WERI-Rb-1 (cell line): ENCODE data around the gene SLC48A1.

Source experiments
- DNase-seq: peaks from one replicate; pipeline ENCODE4 v3.0.0-alpha.2; 2020
- H3K27ac ChIP-seq: fragments of 250-450 bp; sonication (Bioruptor Pico); 2 replicates; pipeline ENCODE4 v1.5.1; 2020; ENCODE audit warnings: mild to moderate bottlenecking, moderate library complexity
- H3K27me3 ChIP-seq: fragments of 250-450 bp; sonication (Bioruptor Pico); 2 replicates; pipeline ENCODE4 v1.5.1; 2021; ENCODE audit warnings: mild to moderate bottlenecking, low read depth, moderate library complexity; ENCODE audit not compliant: insufficient read depth, severe bottlenecking
- H3K36me3 ChIP-seq: fragments of 250-450 bp; sonication (Bioruptor Pico); 2 replicates; pipeline ENCODE4 v1.5.1; 2020; ENCODE audit warnings: mild to moderate bottlenecking, moderate library complexity
- H3K4me3 ChIP-seq: 2 replicates; pipeline ENCODE4 v1.5.1; 2011; ENCODE audit warnings: low read depth, mild to moderate bottlenecking, control low read depth, low read length
- H3K9me3 ChIP-seq: fragments of 250-450 bp; sonication (Bioruptor Pico); 2 replicates; pipeline ENCODE4 v1.5.1; 2021; ENCODE audit warnings: mild to moderate bottlenecking, moderate library complexity; ENCODE audit not compliant: severe bottlenecking
- TF ChIP-seq, protein P1 (sequence below): IDR thresholded peaks from 2 replicates; pipeline ENCODE4 v1.5.1; 2011; ENCODE audit warnings: low read depth, mild to moderate bottlenecking, control low read depth, inconsistent platforms, low read length

Gene SLC48A1

DNA sequence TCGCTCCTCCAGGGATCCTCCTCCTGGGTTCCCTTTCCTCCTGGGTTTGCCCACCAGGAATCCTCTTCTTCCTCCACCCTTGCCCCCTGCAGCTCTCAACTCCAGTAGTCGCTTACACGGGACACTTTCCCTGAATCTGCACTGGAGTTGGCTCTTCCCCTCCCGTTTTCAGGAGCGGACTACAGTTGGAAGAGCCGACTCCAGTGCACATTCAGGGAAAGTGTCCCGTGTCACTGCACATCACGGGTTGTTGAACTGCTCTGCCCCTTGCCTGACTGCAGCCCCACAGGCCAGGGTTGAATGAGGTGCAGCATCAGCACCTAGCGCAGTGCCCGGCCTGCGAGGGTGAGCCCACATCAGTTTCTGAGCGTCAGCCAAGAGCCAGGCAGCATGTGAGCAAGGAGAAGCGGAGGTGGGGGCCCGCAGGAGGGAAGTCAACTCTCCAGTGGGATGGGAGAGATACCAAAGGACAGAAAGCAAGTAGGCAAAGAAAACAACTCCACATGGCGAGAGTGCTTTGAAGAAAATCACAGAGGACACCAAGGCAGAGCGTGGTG is 27.5 kb upstream of the SLC48A1 start:
- TF ChIP-seq, protein P1, sequence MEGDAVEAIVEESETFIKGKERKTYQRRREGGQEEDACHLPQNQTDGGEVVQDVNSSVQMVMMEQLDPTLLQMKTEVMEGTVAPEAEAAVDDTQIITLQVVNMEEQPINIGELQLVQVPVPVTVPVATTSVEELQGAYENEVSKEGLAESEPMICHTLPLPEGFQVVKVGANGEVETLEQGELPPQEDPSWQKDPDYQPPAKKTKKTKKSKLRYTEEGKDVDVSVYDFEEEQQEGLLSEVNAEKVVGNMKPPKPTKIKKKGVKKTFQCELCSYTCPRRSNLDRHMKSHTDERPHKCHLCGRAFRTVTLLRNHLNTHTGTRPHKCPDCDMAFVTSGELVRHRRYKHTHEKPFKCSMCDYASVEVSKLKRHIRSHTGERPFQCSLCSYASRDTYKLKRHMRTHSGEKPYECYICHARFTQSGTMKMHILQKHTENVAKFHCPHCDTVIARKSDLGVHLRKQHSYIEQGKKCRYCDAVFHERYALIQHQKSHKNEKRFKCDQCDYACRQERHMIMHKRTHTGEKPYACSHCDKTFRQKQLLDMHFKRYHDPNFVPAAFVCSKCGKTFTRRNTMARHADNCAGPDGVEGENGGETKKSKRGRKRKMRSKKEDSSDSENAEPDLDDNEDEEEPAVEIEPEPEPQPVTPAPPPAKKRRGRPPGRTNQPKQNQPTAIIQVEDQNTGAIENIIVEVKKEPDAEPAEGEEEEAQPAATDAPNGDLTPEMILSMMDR = no peak
- H3K27ac ChIP-seq = no peak overlapping the region
- DNase-seq = no peak
- H3K36me3 ChIP-seq = no peaks in the 10 kb centered on the region
- no peaks in the 10 kb centered on the region for H3K9me3 ChIP-seq
- no peak overlapping the region for H3K4me3 ChIP-seq
- H3K27me3 ChIP-seq = peaks cover 4% of the 10 kb centered on the region

DNA sequence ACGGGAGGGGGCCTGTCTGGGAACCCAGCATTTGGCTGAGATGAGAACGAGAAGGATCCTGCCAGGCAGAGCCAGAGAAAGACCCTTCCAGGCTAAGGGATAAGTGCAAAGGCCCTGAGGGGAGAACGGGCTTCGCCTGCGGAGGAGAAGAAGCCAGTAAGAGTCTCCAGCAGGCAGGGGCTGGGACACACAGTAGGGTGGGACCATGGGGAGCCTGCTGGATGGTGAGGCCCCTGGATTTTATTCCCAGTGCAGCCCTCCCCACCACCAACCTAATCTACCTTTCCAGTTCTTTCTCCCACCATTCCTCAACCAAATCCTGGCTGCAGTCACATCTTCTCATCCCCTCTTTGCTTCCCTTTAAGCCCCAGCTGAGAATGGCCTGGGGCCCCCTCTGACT is 27.0 kb upstream of the SLC48A1 start:
- Histone ChIP-seq H3K4me3 (no peak overlapping the region), H3K9me3 (no peaks in the 10 kb centered on the region), H3K27me3 (peaks cover 4% of the 10 kb centered on the region), H3K27ac (no peak overlapping the region), H3K36me3 (no peaks in the 10 kb centered on the region)
- no peak for DNase-seq
- TF ChIP-seq, protein P1 = no peak

DNA sequence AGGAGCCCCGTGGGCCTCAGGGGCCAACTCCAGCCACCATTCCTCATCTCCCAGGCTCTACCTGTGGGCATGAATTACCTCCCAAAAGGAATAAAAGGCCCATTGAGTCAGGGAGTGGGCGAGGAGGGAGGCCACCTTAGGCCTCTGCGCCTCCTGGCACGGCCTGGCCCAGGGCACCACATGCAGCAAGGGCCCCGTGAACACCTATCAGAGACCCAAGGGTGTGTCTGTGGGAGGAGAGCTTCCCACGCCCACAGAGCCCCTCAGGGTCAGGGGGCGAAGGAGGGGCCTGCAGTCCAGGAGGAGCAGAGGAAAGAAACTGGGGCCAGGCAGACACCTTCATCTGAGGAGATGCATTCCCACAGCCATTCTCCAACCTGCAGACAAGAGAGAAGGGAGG is 26.5 kb upstream of the SLC48A1 start:
- no peak for DNase-seq
- H3K4me3 ChIP-seq = no peak overlapping the region
- H3K9me3 ChIP-seq = no peaks in the 10 kb centered on the region
- H3K27me3 ChIP-seq = peaks cover 4% of the 10 kb centered on the region
- H3K27ac ChIP-seq = no peak overlapping the region
- TF ChIP-seq, protein P1 = no peak
- H3K36me3 ChIP-seq = no peaks in the 10 kb centered on the region

DNA sequence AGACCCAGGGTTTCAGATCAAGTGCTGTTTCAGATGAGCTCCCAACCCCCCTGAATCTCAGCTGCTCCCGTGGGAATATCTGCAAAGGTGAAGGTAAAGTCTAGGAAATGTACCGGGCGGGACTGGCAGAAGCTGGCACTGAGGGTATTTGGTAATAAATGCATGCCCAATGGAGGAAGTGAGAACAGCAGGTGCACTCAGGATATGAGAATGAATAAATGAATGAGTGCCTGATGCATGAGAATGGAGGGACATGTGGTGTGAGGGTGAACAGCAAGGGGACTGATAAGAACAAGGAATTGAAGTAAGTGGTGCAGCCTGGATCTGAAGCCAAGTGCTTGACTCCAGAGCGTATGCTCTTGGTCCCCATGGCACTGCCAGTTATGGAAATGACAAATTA is 25.9 kb upstream of the SLC48A1 start:
- TF ChIP-seq, protein P1 = no peak
- H3K4me3 ChIP-seq = no peak overlapping the region
- peaks cover 4% of the 10 kb centered on the region for H3K27me3 ChIP-seq
- no peak for DNase-seq
- no peak overlapping the region for H3K27ac ChIP-seq
- no peaks in the 10 kb centered on the region for H3K36me3 ChIP-seq
- no peaks in the 10 kb centered on the region for H3K9me3 ChIP-seq

DNA sequence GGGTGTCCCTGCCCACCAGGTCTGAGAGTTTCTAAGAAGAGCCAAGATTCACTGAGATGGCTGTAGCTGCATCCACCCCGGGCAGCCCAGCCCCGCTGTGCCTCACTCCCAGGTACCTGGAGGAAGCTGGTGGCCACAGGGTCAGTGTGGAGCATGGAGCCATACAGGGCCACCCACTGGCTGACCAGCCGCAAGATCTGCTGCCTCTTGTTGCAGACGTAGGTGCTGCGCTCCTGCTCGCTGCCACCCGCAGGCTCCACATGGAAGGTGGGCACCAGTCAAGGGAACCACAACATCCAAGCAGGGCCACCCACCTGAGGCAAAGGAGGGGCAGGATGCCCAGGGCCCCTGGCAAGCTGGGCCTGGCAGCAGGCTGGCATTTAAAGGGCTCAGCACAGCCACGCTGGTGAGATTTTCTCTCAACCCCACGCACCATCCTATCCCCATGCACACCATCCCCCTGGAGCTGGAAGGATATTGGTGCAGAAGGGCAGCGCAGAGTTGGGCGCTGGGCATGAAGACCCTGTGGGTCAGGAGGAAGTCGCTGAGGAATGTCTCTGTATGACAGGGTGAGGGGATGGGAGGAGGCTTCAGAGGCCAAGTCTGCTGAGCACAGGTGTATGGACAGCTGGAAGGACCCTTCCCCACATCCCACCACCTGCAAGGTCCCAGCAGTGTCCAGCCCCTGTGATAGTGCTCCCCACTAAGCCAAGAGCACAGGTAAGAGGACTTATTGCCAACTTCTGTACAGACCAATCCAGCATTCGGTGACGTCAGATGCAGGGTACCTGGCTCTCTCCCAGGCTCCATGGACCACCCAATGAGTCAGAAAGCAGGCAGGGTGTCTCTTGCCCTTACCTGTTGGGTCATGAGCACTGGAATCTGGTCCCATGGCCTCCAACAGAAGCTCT is 25.2 kb upstream of the SLC48A1 start:
- Histone ChIP-seq H3K27ac (no peak overlapping the region), H3K27me3 (peaks cover 4% of the 10 kb centered on the region), H3K36me3 (no peaks in the 10 kb centered on the region), H3K9me3 (no peaks in the 10 kb centered on the region), H3K4me3 (no peak overlapping the region)
- TF ChIP-seq, protein P1 = no peak
- DNase-seq = no peak
